ENCODE measurements around the gene ZNF44.

ZNF44 gene

GRCh38 chr19:12261554-12261953 is 33.1 kb downstream of the ZNF44 start:
- no peak for DNase-seq (ENCODE audit: low read depth, low spot score)

GRCh38 chr19:12260861-12261260 is 33.8 kb downstream of the ZNF44 start:
- no peak for DNase-seq (ENCODE audit: low read depth, low spot score)

DNA sequence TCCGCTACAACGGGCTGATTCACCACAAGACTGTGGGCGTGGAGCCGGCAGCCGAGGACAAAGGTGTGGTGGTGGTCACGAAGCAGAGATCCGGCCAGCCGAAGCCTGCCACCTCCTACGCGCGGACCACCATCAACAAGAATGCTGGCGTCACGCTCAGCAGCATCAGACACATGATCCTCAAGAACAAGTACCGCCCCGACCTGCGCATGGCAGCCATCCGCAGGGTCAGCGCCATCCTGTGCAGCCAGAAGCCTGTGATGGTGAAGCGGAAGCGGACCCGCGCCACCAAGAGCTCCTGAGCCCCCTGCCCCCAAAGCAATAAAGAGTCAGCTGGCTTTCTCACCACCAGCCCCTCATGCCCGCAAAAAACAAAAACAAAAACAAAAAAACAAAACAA is 34.4 kb downstream of the ZNF44 start:
- no peak for DNase-seq (ENCODE audit: low read depth, low spot score)

DNA sequence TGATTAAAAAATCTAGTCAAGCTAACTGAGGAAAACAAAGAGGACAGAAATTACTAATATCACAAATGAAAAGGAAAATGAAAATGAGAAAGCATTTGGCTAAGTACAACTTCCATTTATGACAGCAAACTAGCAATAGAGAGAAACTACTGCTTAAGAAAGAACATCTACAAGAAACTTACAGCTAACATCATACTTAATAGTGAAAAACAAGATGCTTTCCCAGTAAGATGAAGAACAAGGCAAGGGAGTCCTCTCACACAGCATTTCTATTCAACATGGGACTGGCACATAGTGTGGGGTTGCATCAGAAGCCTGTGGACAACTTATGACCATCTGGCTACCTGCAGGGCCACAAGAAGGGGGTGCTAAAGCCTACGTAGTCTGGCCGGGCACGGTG is 39.3 kb downstream of the ZNF44 start:
- DNase-seq (ENCODE audit: low read depth, low spot score) = no peak

DNA sequence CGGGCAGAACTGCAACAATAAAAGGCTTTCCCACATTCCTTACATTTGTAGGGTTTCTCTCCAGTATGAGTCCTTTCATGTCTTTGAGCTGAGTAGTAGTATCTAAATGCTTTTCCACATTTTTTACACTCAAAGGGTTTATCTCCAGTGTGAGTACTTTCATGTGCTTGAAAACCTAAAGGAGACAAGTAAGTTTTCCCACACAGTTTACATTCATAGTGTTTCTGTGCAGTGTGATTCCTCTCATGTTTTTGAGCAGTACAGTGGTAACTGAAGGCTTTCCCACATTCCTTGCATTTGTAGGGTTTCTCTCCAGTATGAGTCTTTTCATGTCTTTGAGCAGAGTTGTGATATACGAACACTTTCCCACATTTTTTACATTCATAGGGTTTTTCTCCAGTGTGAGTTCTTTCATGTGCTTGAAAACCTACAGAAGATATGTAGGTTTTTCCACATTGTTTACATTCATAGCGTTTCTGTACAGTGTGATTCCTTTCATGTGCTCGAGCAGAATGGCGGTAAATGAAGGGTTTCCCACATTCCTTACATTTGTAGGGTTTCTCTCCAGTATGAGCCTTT is 47.0 kb downstream of the ZNF44 start:
- no peak for DNase-seq (ENCODE audit: low read depth, low spot score)

DNA sequence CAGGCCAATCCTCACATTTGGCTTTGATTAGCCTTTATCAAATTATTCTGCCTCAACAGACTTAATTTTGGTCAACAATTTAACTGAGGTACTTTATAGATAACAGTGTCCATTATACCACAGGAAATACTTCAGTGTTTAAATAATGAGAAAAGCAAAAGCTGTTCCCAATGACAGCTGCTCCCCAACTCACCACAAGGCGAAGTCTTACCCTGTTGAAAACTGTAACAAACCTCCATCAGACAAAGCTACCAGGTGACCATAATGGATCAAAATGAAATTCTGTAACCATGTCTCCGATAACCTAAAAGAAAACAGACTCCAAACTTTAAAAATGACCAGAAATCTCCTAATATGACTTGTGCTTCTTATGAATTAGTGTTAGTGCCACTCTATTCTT is 50.3 kb downstream of the ZNF44 start:
- DNase-seq (ENCODE audit: low read depth, low spot score) = no peak

- no peak for DNase-seq (ENCODE audit: low read depth, low spot score)
Measured at GRCh38 chr19:12237143-12237839, 57.4 kb downstream of the ZNF44 start.

GRCh38 chr19:12232961-12233360 is 61.7 kb downstream of the ZNF44 start:
- no peak for DNase-seq (ENCODE audit: low read depth, low spot score)

GRCh38 chr19:12230751-12231733 is 63.6 kb downstream of the ZNF44 start:
- DNase-seq (ENCODE audit: low read depth, low spot score) = no peak

GRCh38 chr19:12229990-12230389 is 64.7 kb downstream of the ZNF44 start:
- DNase-seq (ENCODE audit: low read depth, low spot score) = no peak

- no peak for DNase-seq (ENCODE audit: low read depth, low spot score)
Measured at GRCh38 chr19:12224676-12225075, 70.0 kb downstream of the ZNF44 start.

GRCh38 chr19:12222980-12223630 is 71.6 kb downstream of the ZNF44 start:
- DNase-seq (ENCODE audit: low read depth, low spot score) = no peak

Measured in activated CD4-positive, CD25-positive, alpha-beta regulatory T cell treated with anti-CD3 and anti-CD28 coated beads, Interleukin-2, amount 50 U/mL, for 16 hours (primary cell).